Fibroblast of lung (primary cell): Measurements from ENCODE around the gene VPS72.

Experiments
- EZH2 ChIP-seq: IDR thresholded peaks from 2 replicates; pipeline ENCODE4 v1.5.1; 2012; ENCODE audit warnings: low read length, control low read depth, mild to moderate bottlenecking; ENCODE audit errors: missing control alignments
- TF ChIP-seq, protein P1 (sequence below), 2 donors: IDR thresholded peaks in 1 of 2; conservative IDR thresholded peaks in 1 of 2; 1 replicate in 1 of 2; 2 replicates in 1 of 2; pipeline ENCODE4 v1.5.1; 2011 to 2012; ENCODE audit warnings: low read length in 2 of 2, control low read depth in 1 of 2, inconsistent platforms in 1 of 2, low read depth in 1 of 2, mild to moderate bottlenecking in 1 of 2

DNA sequence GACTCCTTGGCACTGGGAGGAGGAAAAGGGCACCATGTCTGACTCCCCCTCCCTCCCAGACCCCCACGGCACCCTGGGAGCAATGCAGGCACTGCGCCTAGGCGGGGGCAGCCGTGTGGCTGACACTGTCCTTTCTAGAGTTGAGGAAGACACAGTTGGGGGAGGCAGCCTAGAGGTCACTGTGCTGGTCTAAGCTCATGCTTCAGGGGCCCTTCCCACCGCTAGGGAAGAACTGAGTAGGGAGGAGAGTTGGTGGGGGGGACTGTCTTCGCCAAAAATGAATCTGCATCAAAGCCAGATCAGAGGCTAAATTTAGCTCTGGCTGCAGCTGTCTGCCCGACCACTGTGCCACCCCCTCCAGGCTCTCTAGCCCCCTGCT is 47.0 kb downstream of the VPS72 start:
- TF ChIP-seq, protein P1, sequence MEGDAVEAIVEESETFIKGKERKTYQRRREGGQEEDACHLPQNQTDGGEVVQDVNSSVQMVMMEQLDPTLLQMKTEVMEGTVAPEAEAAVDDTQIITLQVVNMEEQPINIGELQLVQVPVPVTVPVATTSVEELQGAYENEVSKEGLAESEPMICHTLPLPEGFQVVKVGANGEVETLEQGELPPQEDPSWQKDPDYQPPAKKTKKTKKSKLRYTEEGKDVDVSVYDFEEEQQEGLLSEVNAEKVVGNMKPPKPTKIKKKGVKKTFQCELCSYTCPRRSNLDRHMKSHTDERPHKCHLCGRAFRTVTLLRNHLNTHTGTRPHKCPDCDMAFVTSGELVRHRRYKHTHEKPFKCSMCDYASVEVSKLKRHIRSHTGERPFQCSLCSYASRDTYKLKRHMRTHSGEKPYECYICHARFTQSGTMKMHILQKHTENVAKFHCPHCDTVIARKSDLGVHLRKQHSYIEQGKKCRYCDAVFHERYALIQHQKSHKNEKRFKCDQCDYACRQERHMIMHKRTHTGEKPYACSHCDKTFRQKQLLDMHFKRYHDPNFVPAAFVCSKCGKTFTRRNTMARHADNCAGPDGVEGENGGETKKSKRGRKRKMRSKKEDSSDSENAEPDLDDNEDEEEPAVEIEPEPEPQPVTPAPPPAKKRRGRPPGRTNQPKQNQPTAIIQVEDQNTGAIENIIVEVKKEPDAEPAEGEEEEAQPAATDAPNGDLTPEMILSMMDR (conservative IDR thresholded peaks at IDR 0.05 in 1 of 2, IDR thresholded peaks at IDR 0.05 in 1 of 2; ENCODE audit: low read depth in 1 of 2, low read length in 2 of 2), result no peak
- no peak for TF ChIP-seq EZH2
